MM.1S (cell line): ENCODE measurements around the gene LTBP1.

Source experiments
- DNase-seq: peaks from one replicate; pipeline ENCODE4 v3.0.0-alpha.2; 2015
- H2AFZ ChIP-seq: fragments of 300-600 bp; sonication (generic); 2 replicates; pipeline ENCODE4 v1.6.0; 2016; ENCODE audit warnings: antibody characterized with exemption, low read length
- H3F3A ChIP-seq: fragments of 300-600 bp; sonication (generic); 2 replicates; pipeline ENCODE4 v1.6.1; 2016; ENCODE audit warnings: mild to moderate bottlenecking, antibody characterized with exemption, low read length, moderate library complexity, mixed read lengths; ENCODE audit not compliant: insufficient read depth
- H3K27ac ChIP-seq: fragments of 300-600 bp; sonication (generic); 2 replicates; pipeline ENCODE4 v1.5.1; 2016; ENCODE audit warnings: mild to moderate bottlenecking, low read length
- H3K27me3 ChIP-seq: fragments of 300-600 bp; sonication (generic); replicated peaks from 2 replicates; pipeline ENCODE4 v1.6.0; 2016; ENCODE audit warnings: low read length; ENCODE audit not compliant: insufficient read depth
- H3K36me3 ChIP-seq: fragments of 300-600 bp; sonication (generic); replicated peaks from 2 replicates; pipeline ENCODE4 v1.6.1; 2016; ENCODE audit warnings: mild to moderate bottlenecking, low read length, mixed read lengths; ENCODE audit not compliant: insufficient read depth
- H3K4me1 ChIP-seq: fragments of 300-600 bp; sonication (generic); 2 replicates; pipeline ENCODE4 v1.6.1; 2016; ENCODE audit warnings: low read length, mixed read lengths
- H3K4me2 ChIP-seq: fragments of 300-600 bp; sonication (generic); 2 replicates; pipeline ENCODE4 v1.6.0; 2016; ENCODE audit warnings: low read depth, low read length
- H3K4me3 ChIP-seq: fragments of 300-600 bp; sonication (generic); 2 replicates; pipeline ENCODE4 v1.5.1; 2016; ENCODE audit warnings: low read length, mixed read lengths
- H3K79me2 ChIP-seq: fragments of 300-600 bp; sonication (generic); 2 replicates; pipeline ENCODE4 v1.6.1; 2016; ENCODE audit warnings: mixed run types, low read length, mixed read lengths
- H3K9ac ChIP-seq: fragments of 300-600 bp; sonication (generic); 2 replicates; pipeline ENCODE4 v1.6.1; 2016; ENCODE audit warnings: low read length, mixed read lengths
- H3K9me2 ChIP-seq: fragments of 300-600 bp; sonication (generic); replicated peaks from 2 replicates; pipeline ENCODE4 v1.6.1; 2016; ENCODE audit warnings: mild to moderate bottlenecking, low read length, mixed read lengths; ENCODE audit not compliant: insufficient read depth
- H3K9me3 ChIP-seq: fragments of 300-600 bp; sonication (generic); replicated peaks from 2 replicates; pipeline ENCODE4 v1.6.1; 2016; ENCODE audit warnings: mild to moderate bottlenecking, low read length, mixed read lengths; ENCODE audit not compliant: insufficient read depth
- H4K20me1 ChIP-seq: fragments of 300-600 bp; sonication (generic); 2 replicates; pipeline ENCODE4 v1.6.1; 2016; ENCODE audit warnings: mild to moderate bottlenecking, low read length, moderate library complexity, mixed read lengths; ENCODE audit not compliant: insufficient read depth
- EZH2 ChIP-seq: fragments of 300-600 bp; sonication (generic); optimal IDR thresholded peaks from 2 replicates; pipeline ENCODE3; 2017; ENCODE audit warnings: low read depth, mild to moderate bottlenecking, antibody characterized with exemption, low read length, mixed read lengths
- EZH2phosphoT487 ChIP-seq: fragments of 300-600 bp; sonication (generic); IDR thresholded peaks from 2 replicates; pipeline ENCODE4 v1.6.1; 2018; ENCODE audit warnings: antibody characterized with exemption, low read length
- TF ChIP-seq, protein P1 (sequence below): fragments of 300-600 bp; sonication (generic); IDR thresholded peaks from 2 replicates; pipeline ENCODE4 v1.5.1; 2016; ENCODE audit warnings: antibody characterized with exemption, low read length, mixed read lengths

Gene LTBP1

DNA sequence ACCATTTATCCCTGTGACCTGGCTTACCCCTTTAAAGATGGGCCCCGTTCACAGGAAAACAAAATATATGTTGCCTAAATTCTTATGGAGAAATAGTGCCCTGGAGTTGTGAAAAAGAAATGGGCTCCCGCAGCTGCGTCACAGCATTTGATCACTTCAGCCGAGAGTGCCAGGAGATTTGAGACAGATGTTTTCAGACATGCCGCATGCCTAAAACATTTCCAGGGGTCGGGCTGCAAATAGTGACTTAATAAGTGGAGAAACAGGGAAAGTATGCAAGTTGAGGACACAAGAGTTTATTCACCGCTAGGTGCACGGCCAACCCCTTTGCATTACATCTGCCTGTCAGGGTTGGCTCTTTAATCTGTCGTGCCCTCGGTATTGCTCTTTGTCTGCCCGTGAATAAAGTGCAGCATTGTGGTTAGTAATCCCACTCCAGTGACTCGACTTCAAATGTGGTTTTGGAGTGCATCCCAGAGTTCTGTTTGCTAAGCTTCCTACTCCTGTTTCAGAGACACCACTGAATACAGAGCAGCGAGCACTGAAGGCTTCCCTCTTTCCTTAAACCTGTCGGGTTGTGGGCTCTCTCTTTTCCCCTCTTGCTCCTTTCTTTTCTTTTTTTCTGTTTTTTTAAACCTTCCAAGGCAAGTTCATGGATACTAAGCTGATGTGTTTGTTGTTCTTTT, 187.5 kb downstream of the LTBP1 start:
- Histone ChIP-seq H4K20me1 (no peaks in the 10 kb centered on the region), H3K9me2 (no peaks in the 10 kb centered on the region), H3K79me2 (no peaks in the 10 kb centered on the region), H3K27ac (no peak overlapping the region), H3F3A (no peaks in the 10 kb centered on the region), H3K9ac (no peak overlapping the region), H3K4me1 (no peaks in the 10 kb centered on the region), H3K4me2 (no peak overlapping the region), H3K27me3 (no peaks in the 10 kb centered on the region), H3K4me3 (no peak overlapping the region), H2AFZ (no peak overlapping the region), H3K36me3 (no peaks in the 10 kb centered on the region), H3K9me3 (no peaks in the 10 kb centered on the region)
- TF ChIP-seq EZH2 (no peak), EZH2phosphoT487 (no peak)
- TF ChIP-seq, protein P1, sequence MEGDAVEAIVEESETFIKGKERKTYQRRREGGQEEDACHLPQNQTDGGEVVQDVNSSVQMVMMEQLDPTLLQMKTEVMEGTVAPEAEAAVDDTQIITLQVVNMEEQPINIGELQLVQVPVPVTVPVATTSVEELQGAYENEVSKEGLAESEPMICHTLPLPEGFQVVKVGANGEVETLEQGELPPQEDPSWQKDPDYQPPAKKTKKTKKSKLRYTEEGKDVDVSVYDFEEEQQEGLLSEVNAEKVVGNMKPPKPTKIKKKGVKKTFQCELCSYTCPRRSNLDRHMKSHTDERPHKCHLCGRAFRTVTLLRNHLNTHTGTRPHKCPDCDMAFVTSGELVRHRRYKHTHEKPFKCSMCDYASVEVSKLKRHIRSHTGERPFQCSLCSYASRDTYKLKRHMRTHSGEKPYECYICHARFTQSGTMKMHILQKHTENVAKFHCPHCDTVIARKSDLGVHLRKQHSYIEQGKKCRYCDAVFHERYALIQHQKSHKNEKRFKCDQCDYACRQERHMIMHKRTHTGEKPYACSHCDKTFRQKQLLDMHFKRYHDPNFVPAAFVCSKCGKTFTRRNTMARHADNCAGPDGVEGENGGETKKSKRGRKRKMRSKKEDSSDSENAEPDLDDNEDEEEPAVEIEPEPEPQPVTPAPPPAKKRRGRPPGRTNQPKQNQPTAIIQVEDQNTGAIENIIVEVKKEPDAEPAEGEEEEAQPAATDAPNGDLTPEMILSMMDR: no peak
- no peak for DNase-seq

DNA sequence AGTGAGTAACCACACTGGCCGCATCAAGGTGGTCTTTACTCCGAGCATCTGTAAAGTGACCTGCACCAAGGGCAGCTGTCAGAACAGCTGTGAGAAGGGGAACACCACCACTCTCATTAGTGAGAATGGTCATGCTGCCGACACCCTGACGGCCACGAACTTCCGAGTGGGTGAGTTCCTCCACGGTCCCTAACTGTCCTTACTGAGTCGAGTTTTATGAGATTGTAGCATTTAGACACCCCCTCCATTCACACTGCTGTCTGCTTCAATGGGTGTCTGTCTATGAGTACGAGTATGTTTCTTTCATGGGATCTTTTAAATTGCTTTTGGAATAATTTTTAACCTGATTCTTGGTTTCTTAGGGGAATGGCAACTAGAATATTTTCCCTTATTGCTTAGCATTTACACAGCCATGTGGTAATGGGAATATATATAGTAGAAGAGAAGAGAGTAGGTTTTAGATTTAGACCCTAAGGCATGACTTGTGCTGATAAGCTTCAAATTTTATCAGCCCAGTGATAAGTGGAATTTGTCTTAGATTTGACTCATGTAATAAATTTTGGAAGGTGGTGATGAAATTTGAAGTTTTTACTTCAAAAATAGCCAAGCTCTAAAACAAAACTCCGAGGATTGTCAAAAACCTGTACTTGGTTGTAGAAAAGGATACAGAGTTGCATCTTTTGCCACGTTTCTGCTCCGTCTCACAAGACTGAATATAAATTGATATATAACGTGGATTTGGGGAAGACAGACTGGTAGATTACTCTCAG, 188.2 kb downstream of the LTBP1 start:
- no peak overlapping the region for H3K9ac ChIP-seq
- no peaks in the 10 kb centered on the region for H3F3A ChIP-seq
- no peak for TF ChIP-seq EZH2phosphoT487
- no peak overlapping the region for H2AFZ ChIP-seq
- H3K79me2 ChIP-seq: no peaks in the 10 kb centered on the region
- H3K36me3 ChIP-seq: no peaks in the 10 kb centered on the region
- H3K9me2 ChIP-seq: no peaks in the 10 kb centered on the region
- no peaks in the 10 kb centered on the region for H3K27me3 ChIP-seq
- H4K20me1 ChIP-seq: no peaks in the 10 kb centered on the region
- no peak overlapping the region for H3K27ac ChIP-seq
- H3K4me2 ChIP-seq: no peak overlapping the region
- DNase-seq: no peak
- H3K4me1 ChIP-seq: no peaks in the 10 kb centered on the region
- no peaks in the 10 kb centered on the region for H3K9me3 ChIP-seq
- no peak overlapping the region for H3K4me3 ChIP-seq

DNA sequence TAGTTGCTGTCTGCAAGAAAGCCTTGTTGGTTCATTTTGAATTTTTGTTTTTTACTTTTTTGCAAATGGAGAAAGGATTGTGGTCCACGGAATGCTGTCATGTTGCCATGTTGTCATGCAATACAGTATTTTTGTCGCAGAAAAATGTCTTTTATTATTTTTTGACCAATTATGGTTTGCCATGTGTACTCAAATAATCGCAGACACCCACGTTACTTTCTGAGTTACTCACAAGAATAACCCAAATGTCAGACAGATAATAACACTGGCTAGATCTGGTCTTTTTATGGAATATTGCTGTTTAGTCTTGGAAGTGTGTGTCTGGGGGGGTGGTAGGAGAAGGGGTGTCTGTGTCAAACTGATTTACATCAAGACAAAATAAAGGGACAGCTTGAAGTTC, 188.9 kb downstream of the LTBP1 start:
- H3F3A ChIP-seq: no peaks in the 10 kb centered on the region
- no peak overlapping the region for H3K4me2 ChIP-seq
- no peaks in the 10 kb centered on the region for H3K36me3 ChIP-seq
- no peaks in the 10 kb centered on the region for H3K9me2 ChIP-seq
- no peaks in the 10 kb centered on the region for H4K20me1 ChIP-seq
- H3K9me3 ChIP-seq: no peaks in the 10 kb centered on the region
- TF ChIP-seq EZH2 (no peak), EZH2phosphoT487 (no peak)
- TF ChIP-seq, protein P1: no peak
- no peaks in the 10 kb centered on the region for H3K79me2 ChIP-seq
- no peak overlapping the region for H2AFZ ChIP-seq
- H3K27me3 ChIP-seq: no peaks in the 10 kb centered on the region
- no peak overlapping the region for H3K27ac ChIP-seq
- no peak for DNase-seq
- H3K9ac ChIP-seq: no peak overlapping the region
- no peak overlapping the region for H3K4me3 ChIP-seq
- H3K4me1 ChIP-seq: no peaks in the 10 kb centered on the region

DNA sequence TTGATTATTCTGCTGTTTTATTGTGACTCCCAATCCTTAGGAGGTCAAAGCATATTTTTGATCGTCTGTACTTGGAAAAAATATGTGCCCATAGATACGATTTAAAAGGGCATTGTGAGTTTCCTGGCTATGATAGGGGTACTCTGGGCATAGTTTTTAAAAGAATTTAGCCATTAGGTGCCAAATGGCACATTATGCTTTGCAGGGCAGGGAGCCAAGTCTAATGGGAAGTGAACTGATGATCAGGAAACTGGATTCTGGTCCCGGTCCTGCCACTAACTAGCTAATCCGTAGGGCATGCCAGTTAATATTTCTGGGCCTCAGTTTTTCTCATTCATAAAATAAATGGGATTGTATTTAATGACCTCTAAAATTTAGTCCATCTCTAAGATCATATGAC, 189.3 kb downstream of the LTBP1 start:
- Histone ChIP-seq H3K27ac (no peak overlapping the region), H3K9me2 (no peaks in the 10 kb centered on the region), H3K4me1 (no peaks in the 10 kb centered on the region), H3K9ac (no peak overlapping the region), H2AFZ (no peak overlapping the region), H3K4me2 (no peak overlapping the region), H3K9me3 (no peaks in the 10 kb centered on the region), H4K20me1 (no peaks in the 10 kb centered on the region), H3K79me2 (no peaks in the 10 kb centered on the region), H3K27me3 (no peaks in the 10 kb centered on the region), H3K36me3 (no peaks in the 10 kb centered on the region), H3F3A (no peaks in the 10 kb centered on the region), H3K4me3 (no peak overlapping the region)
- TF ChIP-seq EZH2 (no peak), EZH2phosphoT487 (no peak)
- TF ChIP-seq, protein P1: no peak
- DNase-seq: no peak
